Transverse colon (tissue), 4 donors: ENCODE results near the gene UBE2J2. TPM values are rescaled to one million over a fixed set of nuclear protein-coding genes. Genes with fewer than 3 reads are reported as not detected.

Experiments used
- DNase-seq: peaks from one replicate; pipeline ENCODE4 v3.0.0-alpha.2; 2019
- H3K27ac ChIP-seq, 4 donors: fragments of 200-600 bp; sonication (generic); 2 replicates each; pipeline ENCODE4 v1.5.1; 2016 to 2018; ENCODE audit warnings: inconsistent platforms in 4 of 4
- H3K27me3 ChIP-seq: fragments of 200-600 bp; sonication (generic); 2 replicates; pipeline ENCODE4 v1.5.1; 2017; ENCODE audit warnings: inconsistent platforms
- H3K36me3 ChIP-seq, 4 donors: fragments of 200-600 bp; sonication (generic); 2 replicates each; pipeline ENCODE4 v1.5.1; 2017 to 2019; ENCODE audit warnings: inconsistent platforms in 4 of 4
- H3K4me1 ChIP-seq, 4 donors: fragments of 200-600 bp; sonication (generic); 2 replicates each; pipeline ENCODE4 v1.5.1; 2017 to 2020; ENCODE audit warnings: inconsistent platforms in 4 of 4
- H3K4me3 ChIP-seq, 4 donors: fragments of 200-600 bp; sonication (generic); 1 replicate in 1 of 4; 2 replicates in 3 of 4; pipeline versions ENCODE4 v1.5.1 to v1.6.1; 2017 to 2019; ENCODE audit warnings: inconsistent platforms in 4 of 4
- H3K9me3 ChIP-seq, 2 donors: fragments of 200-600 bp; sonication (generic); 2 replicates each; pipeline ENCODE4 v1.5.1; 2017 to 2019; ENCODE audit warnings: inconsistent platforms in 2 of 2
- CTCF ChIP-seq, 5 experiments: fragments of 200-600 bp in 3 of 5; fragments of 450-650 bp in 2 of 5; sonication (generic) in 3 of 5; IDR thresholded peaks; 1 replicate in 2 of 5; 2 replicates in 3 of 5; pipeline ENCODE4 v1.5.1; 2016 to 2017; ENCODE audit warnings: antibody characterized with exemption in 5 of 5, inconsistent platforms in 3 of 5, mild to moderate bottlenecking in 2 of 5, moderate library complexity in 1 of 5
- EP300 ChIP-seq: sonication (generic); formaldehyde crosslinking; IDR thresholded peaks from one replicate; pipeline ENCODE4 v1.6.1; 2017; ENCODE audit warnings: antibody characterized with exemption, low read depth
- POLR2A ChIP-seq: fragments of 450-650 bp; IDR thresholded peaks from one replicate; pipeline ENCODE4 v1.6.1; 2016; ENCODE audit warnings: antibody characterized with exemption, mild to moderate bottlenecking, moderate library complexity
- POLR2AphosphoS5 ChIP-seq, 3 donors: sonication (generic); formaldehyde crosslinking; IDR thresholded peaks; one replicate each; pipeline ENCODE4 v1.6.1; 2016; ENCODE audit warnings: antibody characterized with exemption in 3 of 3
- WGBS, 2 donors: methylation state at CpG; one replicate each; pipeline ENCODE4 v1.1.5; 2018; ENCODE audit warnings: low coverage in 1 of 2; 5-methylcytosine and 5-hydroxymethylcytosine counted together
- in situ Hi-C, 4 donors: fragments of 200-750 bp; cut with MboI; loops; one replicate each; pipeline versions ENCODE4 v1.15.0 to v1.15.1; 2017; ENCODE audit warnings: low sequenced_read_pairs in 3 of 4, low pct_ligation_motif_present in 1 of 4, low pct_unique_long_range_greater_than_20kb in 1 of 4
- intact Hi-C: fragments of 100-400 bp; cut with DNase I; formaldehyde crosslinking; loops from one replicate; pipeline ENCODE4 v1.15.1; 2023; ENCODE audit warnings: low total_unique reads
- total RNA-seq, 4 donors: library from RNA; depleted of rRNA; stranded (reverse); fragments of >200 nt; gene quantifications; one replicate each; pipeline ENCODE4 v1.1.0, GENCODE V29; 2016

UBE2J2 gene
- total RNA-seq, 4 donors from 2014 or later: 49.6 to 110 (median 59.1) TPM

GRCh38 chr1:1274931-1275431 lies 1.3 kb upstream of the UBE2J2 start:
- intact Hi-C loops: no loop called here
- Histone ChIP-seq H3K36me3 (no peaks in the 10 kb centered on the region), H3K4me3 (no peak overlapping the region), H3K27ac (no peak overlapping the region), H3K9me3 (no peaks in the 10 kb centered on the region), H3K4me1 (peaks cover 20 to 37% (median 34%) of the 10 kb centered on the region in 4 donors), H3K27me3 (no peaks in the 10 kb centered on the region)
- in situ Hi-C loops: loop anchor here in 2 of 4 donors (10.0 to 25.0 kb wide), 2 partner anchors 160 to 163 kb away; partner anchors contain the start of gene C1orf159 (in 2 of the 2)
- DNase-seq: no peak
- no peak for TF ChIP-seq EP300
- WGBS, 2 donors: 40 to 85% methylated on average over 1 to 15 of the region's 15 CpGs

- Histone ChIP-seq H3K36me3 (no peaks in the 10 kb centered on the region), H3K27ac (peak overlapping the region; percentile 83 to 90 (median 88)), H3K4me3 (peak overlapping the region; percentile 51 to 98 (median 80)), H3K4me1 (peaks cover 20 to 37% (median 35%) of the 10 kb centered on the region in 4 donors), H3K27me3 (no peaks in the 10 kb centered on the region), H3K9me3 (no peaks in the 10 kb centered on the region)
- intact Hi-C loops: no loop called here
- 26 to 30% methylated on average over 4 to 22 of the region's 31 CpGs for WGBS, 2 donors
- DNase-seq: no peak
- TF ChIP-seq POLR2AphosphoS5 (IDR thresholded peaks at IDR 0.05): no peak
- no peak for TF ChIP-seq POLR2A
- no peak for TF ChIP-seq CTCF (IDR thresholded peaks at IDR 0.05)
- no peak for TF ChIP-seq EP300
- in situ Hi-C loops: loop anchor here in 2 of 4 donors (10.0 to 25.0 kb wide), 2 partner anchors 160 to 162 kb away; partner anchors contain the start of gene C1orf159 (in 2 of the 2)
Measured at GRCh38 chr1:1274299-1274930, 761 bp upstream of the UBE2J2 start.

- Histone ChIP-seq H3K4me3 (peak overlapping the region; percentile 51 to 98 (median 80)), H3K27me3 (no peaks in the 10 kb centered on the region), H3K9me3 (no peaks in the 10 kb centered on the region), H3K4me1 (peaks cover 20 to 37% (median 35%) of the 10 kb centered on the region in 4 donors), H3K27ac (peak overlapping the region; percentile 83 to 90 (median 88)), H3K36me3 (no peaks in the 10 kb centered on the region)
- TF ChIP-seq POLR2AphosphoS5 (IDR thresholded peaks at IDR 0.05): no peak
- no peak for TF ChIP-seq POLR2A
- peak in 1 of 5 experiments; percentile 0 for TF ChIP-seq CTCF (IDR thresholded peaks at IDR 0.05)
- no peak for TF ChIP-seq EP300
- in situ Hi-C loops (loop anchor here in 2 of 4 donors (10.0 to 25.0 kb wide), 2 partner anchors 158 to 161 kb away; partner anchors contain the start of gene C1orf159 (in 2 of the 2)), intact Hi-C loops (no loop called here)
- no peak for DNase-seq
- WGBS, 2 donors: 0% methylated on average over 15 of the region's 31 CpGs; no CpG with 5 or more reads in 1 of the 2 donors
Measured at GRCh38 chr1:1273209-1273511, 494 bp downstream of the UBE2J2 start.

- H3K4me1 ChIP-seq: peaks cover 20 to 37% (median 35%) of the 10 kb centered on the region in 4 donors
- TF ChIP-seq POLR2AphosphoS5 (IDR thresholded peaks at IDR 0.05) (peak in 2 of 3 donors; percentile 58 to 85), CTCF (IDR thresholded peaks at IDR 0.05) (peak in 1 of 5 experiments; percentile 16), EP300 (no peak), POLR2A (peak; percentile 75)
- WGBS, 2 donors: 20% methylated on average over 35 of the region's 43 CpGs; no CpG with 5 or more reads in 1 of the 2 donors
- no peaks in the 10 kb centered on the region for H3K27me3 ChIP-seq
- no peaks in the 10 kb centered on the region for H3K36me3 ChIP-seq
- DNase-seq: peak; percentile 78
- in situ Hi-C loops: loop anchor here in 2 of 4 donors (10.0 to 25.0 kb wide), 2 partner anchors 158 to 160 kb away; partner anchors contain the start of gene C1orf159 (in 2 of the 2)
- peak overlapping the region; percentile 83 to 90 (median 88) for H3K27ac ChIP-seq
- peak overlapping the region; percentile 51 to 98 (median 80) for H3K4me3 ChIP-seq
- H3K9me3 ChIP-seq: no peaks in the 10 kb centered on the region
- intact Hi-C loops: no loop called here
Measured at GRCh38 chr1:1272341-1273208, 1.1 kb downstream of the UBE2J2 start.
